GM12874 (cell line): Measurements from ENCODE around the gene LTB.

Experiments
- CTCF ChIP-seq: IDR thresholded peaks from 2 replicates; pipeline ENCODE4 v1.5.1; 2011; ENCODE audit warnings: low read depth, mild to moderate bottlenecking, control low read depth, low read length, moderate library complexity; ENCODE audit not compliant: insufficient read depth

LTB gene

GRCh38 chr6:31572041-31572911, 9.9 kb downstream of the LTB start, which contains the start of gene LTA:
LTA (plus strand) TSS chr6:31572289; CDS start chr6:31572743, 454 bp downstream.
- no peak for TF ChIP-seq CTCF

DNA sequence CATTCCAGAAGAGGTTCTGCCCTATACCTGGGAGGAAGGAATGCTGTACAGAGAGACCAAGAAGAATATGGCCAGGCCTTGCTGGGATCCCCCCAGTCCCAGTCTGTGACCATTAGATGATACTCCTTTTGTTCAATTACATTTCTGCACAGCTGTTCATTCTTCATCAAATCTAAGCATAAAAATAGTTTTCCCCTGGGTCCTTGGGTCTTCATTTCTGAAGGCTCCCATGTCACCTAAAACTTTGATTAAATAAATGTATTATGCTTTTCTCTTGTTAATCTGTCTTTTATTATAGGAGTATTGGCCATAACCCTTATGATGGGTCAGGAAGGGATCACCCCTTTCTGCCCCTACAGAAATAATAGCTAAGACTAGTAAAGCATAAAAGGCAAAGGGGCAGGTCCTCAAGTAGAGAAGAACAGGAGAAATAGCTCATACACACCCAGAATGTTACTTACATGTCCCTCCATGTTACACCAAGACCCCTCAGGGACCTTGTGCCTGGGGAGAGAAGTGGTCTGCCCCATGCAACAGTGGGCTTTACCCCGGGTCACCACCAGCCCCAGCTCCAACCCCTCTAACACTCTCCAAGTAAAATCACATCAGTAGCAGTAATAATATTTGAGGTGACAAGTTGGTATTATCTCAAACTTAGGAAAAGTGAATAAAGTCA, 12.2 kb downstream of the LTB start:
- TF ChIP-seq CTCF: no peak

GRCh38 chr6:31568537-31568961, 13.7 kb downstream of the LTB start:
- no peak for TF ChIP-seq CTCF

GRCh38 chr6:31567531-31568370, 14.5 kb downstream of the LTB start:
- TF ChIP-seq CTCF: no peak

DNA sequence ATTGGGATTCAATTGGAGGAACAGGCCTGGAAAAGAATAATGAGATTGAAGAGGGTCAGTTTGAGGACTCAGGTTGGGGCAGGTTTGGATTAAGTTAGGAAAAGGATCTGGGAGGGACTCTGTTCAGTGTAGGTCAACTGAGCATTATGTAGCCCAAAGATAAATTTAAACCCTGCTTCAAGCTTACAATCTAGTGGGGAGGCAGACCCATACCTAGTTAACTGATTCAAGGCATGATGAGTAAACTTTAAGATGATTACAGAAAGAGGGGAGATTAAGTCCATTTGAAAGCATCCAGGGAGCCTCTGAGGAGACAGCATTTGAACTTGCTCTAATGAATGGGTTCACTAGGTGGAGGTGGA, 21.5 kb downstream of the LTB start:
- no peak for TF ChIP-seq CTCF

- no peak for TF ChIP-seq CTCF
Observed at GRCh38 chr6:31559958-31560696, 22.1 kb downstream of the LTB start.
